NCI-H2107 treated with DMSO at 0.1 percent for 48 hours (cell line): ENCODE measurements around the gene ZBTB37.
"Not testable (repeated sequence)": the region's sequence is repeated elsewhere in the genome, so short reads cannot be mapped to it uniquely, and the experiment has no call there.

Source experiments
- DNase-seq: peaks from one replicate; lab custom pipeline; 2025; ENCODE audit not compliant: unreplicated experiment; lab: John Stamatoyannopoulos, UW

The ZBTB37 gene, protein sequence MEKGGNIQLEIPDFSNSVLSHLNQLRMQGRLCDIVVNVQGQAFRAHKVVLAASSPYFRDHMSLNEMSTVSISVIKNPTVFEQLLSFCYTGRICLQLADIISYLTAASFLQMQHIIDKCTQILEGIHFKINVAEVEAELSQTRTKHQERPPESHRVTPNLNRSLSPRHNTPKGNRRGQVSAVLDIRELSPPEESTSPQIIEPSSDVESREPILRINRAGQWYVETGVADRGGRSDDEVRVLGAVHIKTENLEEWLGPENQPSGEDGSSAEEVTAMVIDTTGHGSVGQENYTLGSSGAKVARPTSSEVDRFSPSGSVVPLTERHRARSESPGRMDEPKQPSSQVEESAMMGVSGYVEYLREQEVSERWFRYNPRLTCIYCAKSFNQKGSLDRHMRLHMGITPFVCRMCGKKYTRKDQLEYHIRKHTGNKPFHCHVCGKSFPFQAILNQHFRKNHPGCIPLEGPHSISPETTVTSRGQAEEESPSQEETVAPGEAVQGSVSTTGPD

GRCh38 chr1:173868266-173869020 lies at the start of gene ZBTB37:
Gene ZBTB37 (plus strand): TSS chr1:173868380. CDS start chr1:173870226, 1,846 bp downstream.
- DNase-seq = peak; percentile 83

- DNase-seq = no peak
Observed at GRCh38 chr1:173818459-173818858, 49.7 kb upstream of the ZBTB37 start.

GRCh38 chr1:173821680-173822079 lies 46.5 kb upstream of the ZBTB37 start:
- DNase-seq = no peak

- DNase-seq = no peak
Observed at GRCh38 chr1:173823781-173824314, 44.3 kb upstream of the ZBTB37 start.

DNA sequence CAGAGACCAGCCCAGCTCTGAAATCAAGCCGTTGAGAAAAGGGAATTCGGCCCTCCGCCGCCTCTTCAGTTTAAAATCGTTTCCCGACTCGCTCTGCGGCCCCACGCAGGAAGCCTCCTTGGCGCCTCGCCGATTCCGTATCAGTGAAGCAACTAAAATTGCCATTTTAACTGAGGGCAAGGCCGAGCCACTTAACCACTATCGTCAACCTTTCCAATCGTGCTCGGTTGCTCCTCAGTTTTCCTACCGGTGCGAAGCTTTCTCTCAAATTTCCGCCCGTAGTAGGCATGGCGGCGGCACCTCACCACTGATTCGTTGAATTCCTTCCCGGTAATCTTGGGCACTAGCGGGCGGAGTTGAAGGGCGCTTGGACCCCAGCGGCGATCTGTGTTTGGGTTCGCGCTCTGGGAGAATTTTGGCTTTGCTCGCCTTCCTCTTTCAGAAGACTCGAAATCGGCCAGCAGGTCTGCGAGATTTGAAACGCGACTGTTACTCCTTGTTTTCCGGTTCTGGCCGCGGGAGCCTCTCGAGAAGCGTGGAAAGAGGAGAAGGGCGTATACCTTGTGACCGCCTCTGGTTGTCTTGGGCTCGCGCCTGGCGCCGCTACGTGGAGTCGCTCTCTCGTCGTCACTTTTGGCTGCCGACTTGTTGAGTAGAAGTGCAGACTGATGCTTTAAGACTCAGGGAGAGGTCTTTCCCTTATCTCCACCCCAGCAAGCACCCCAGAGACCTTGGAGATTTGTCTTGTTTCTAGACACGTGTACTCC lies 43.7 kb upstream of the ZBTB37 start, which contains the start of the genes CENPL and DARS2:
TSS of gene CENPL (minus strand) at position 569 of the 767 bp plus-strand sequence. CDS start 13,584 bp downstream, outside the sequence.
TSS of gene DARS2 (plus strand) at position 359 of the 767 bp plus-strand sequence. CDS start 557 bp downstream, outside the sequence.
- DNase-seq = peak; percentile 98

DNA sequence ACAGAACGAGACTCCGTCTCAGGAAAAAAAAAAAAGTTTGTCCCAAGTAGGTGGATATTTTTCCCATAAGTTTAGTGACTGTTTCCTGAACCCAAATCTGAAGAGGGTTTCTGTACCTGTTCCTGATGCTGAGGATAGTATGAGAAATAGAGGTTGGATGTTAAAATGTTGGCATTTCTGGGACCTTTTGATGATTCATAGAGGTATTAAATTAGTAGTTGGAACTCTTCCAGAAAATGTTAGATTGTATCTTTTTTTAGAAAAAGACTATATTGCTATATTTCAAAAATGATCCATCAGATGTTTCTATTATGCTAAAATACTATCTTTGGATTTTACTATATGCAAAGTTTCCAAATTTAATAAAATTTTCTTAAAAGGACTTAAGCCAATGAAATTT lies 40.6 kb upstream of the ZBTB37 start:
- no peak for DNase-seq

DNA sequence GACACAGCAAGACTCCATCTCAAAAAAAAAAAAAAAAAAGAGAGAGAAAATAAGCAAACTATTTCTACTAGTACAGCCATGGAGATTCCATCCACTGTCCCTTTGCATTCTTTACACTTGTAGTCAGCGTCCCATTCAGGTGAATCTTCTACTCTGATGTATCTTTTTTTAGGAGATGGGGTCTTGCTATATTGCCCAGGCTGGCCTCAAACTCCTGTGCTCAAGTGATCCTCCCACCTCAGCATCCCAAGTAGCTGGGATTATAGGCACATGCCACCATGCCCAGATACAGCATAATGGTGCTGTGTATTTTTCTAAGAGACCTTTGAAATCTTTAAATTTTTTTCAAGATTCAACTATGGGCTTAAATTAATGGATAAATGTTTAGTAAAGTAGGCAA lies 35.4 kb upstream of the ZBTB37 start:
- no peak for DNase-seq

DNA sequence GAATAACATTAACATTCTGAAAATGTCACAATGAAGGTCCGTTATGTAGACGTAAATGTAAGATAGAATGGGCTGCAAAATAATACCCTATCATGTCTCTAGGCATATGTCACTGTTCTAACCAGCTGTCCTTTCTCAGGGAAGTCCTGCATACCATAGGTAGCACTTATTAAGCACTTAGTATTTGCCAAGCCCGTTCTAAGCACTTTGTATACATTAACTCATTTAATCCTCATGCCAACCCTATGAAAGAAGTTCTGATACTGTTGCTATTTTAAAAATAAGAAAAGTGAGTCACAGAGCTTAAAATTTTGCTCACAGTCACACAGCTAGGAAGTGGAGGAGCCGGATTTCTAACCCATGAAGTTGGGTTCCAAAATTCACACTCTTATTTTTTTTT lies 16.1 kb upstream of the ZBTB37 start:
- no peak for DNase-seq

- DNase-seq = no peak
Observed at GRCh38 chr1:173853074-173853473, 15.1 kb upstream of the ZBTB37 start.

GRCh38 chr1:173856014-173856413 lies 12.2 kb upstream of the ZBTB37 start:
- DNase-seq = no peak

DNA sequence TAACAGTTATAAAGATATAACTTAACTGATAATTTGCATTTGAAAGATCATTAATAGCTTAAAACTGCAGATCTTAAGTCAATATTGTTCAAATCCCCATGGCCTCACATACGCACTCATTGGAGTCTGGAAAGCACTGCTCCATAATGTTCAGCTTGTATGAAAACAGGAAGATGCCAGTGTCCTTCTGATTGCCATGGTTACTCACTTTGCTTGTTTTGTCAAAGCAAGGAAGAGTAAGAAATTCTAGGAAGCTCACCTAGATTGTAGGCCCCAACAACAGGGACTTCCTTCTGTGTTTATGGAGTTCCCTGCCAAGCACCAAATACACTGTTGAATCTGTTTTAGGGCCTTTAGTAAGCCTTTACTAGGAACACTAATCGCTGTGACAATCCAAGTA lies 11.3 kb upstream of the ZBTB37 start:
- no peak for DNase-seq

- no peak for DNase-seq
Observed at GRCh38 chr1:173857363-173857917, 10.7 kb upstream of the ZBTB37 start.

DNA sequence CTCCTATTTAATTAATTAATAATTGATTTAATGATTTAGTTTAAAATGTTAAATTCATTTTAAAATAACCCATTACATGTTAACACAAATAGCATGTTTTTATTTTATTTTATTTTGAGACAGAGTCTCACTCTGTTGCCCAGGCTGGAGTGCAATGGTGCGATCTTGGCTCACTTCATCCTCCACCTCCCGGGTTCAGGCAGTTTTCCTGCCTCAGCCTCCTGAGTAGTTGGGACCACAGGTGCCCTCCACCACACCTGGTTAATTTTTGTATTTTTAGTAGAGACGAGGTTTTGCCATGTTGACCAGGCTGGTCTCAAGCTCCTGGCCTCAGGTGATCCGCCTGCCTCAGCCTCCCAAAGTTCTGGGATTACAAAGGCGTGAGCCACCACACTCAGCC lies 8.6 kb upstream of the ZBTB37 start:
- not testable (repeated sequence) for DNase-seq

- no peak for DNase-seq
Observed at GRCh38 chr1:173860065-173860464, 8.1 kb upstream of the ZBTB37 start.

- DNase-seq = no peak
Observed at GRCh38 chr1:173861731-173862145, 6.4 kb upstream of the ZBTB37 start.

DNA sequence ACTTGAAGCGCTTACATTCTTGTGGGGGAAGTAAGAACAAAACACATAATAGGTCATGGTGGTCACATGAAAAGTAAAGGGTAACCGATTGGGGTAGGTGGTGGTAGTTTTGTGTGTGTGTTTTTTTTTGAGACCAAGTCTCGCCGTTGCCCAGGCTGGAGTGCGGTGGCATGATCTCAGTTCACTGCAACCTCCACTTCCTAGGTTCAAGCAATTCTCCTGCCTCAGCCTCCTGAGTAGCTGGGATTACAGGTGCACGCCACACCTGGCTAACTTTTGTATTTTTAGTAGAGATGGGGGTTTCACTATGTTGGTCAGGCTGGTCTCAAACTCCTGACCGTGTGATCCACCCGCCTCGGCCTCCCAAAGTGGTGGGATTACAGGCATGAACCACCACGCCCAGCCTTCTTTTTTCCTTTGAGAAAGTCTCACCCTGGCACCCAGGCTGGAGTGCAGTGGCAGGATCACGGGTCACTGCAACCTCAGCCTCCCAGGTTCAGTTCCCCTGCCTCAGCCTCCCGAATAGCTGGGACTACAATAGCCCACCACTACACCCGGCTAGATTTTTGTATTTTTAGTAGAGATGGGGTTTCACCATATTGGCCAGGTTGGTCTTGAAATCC lies 5.9 kb upstream of the ZBTB37 start:
- DNase-seq = not testable (repeated sequence)

DNA sequence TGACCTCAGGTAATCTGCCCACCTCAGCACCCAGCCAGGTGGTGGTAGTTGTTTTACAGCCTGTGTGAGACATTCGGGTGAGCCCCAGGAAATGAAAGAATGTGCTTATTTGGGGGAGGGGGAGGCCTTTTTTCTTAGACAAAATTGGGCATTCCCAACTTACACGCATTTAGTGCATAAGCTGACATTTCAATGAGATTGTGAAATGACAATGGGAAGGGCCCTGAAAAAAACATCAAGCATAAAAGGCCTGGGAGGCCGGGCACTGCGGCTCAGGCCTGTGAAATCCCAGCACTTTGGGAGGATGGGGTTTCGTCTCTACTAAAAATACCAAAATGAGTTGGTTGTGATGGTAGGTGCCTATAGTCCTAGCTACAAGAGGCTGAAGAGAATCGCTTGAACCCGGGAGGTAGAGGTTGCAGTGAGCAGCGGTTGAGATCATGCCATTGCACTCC lies 5.4 kb upstream of the ZBTB37 start:
- no peak for DNase-seq

DNA sequence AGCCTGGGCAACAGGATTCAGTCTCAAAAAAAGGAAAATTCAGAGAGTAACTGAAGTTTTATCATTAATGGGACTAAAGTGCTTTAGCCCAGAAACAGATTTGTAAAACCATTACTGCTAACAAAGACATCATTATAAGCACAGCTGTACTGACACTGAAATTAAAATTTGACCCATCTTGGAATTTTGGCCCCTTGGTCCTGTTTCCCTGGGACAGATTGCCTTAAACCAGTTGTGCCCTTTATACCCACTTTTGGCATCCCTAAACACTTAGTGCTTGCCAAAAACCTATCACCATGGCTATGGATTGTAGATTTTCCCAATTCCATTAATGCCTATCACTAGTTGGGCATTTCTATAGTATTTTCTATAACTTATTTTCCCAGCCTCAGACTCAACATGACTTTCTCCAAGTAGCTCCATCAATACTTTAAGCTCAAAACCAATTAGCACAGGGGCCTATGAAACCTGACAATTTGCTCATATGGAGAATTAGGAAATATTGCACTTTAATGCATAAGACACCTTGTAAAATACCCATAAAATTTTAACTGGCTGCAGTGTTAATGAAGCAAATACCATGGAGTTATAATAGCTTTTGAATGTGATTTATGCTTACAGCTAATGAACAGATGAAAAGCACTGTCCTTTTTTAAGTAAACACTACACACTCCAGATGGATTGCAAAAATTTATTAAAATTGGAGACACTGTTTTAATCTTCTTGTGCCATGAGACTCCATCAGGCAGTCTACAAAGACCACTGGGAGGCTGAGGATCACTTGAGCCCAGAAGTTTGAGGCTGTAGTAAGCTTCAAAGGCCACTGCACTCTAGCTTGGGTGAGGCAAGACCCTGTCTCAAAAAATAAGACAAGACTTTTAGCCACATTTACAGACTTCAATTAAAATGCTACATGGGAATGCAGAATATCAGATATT lies 4.7 kb upstream of the ZBTB37 start:
- DNase-seq = no peak
